Measurements from ENCODE around the gene ASPDH. TPM values are rescaled to one million over a fixed set of nuclear protein-coding genes. Genes with fewer than 3 reads are reported as not detected.

The ASPDH gene
- total RNA-seq, 1 experiment from 2014 or later, result not detected

DNA sequence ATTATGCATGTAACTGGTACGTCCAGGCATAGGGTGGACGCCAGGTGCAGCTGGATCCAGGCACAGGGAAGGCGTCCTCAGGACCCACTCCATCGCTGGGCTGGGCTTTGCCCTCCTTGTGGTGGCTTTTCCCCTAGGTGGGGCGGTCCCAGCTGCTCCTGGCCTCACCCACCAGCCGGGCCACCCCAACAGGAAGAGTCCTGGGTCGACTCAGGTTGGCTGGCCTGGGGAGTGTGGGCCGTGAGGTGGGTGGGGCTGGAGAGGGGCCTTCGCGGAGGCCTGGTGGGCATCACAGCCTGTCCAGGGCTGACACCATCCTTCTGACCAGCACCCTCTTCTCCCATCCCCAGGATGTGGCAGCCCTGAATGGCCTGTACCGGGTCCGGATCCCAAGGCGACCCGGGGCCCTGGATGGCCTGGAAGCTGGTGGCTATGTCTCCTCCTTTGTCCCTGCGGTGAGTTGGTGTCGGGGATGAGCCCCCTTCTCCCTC is 33.9 kb downstream of the ASPDH start:
- DNase-seq (ENCODE audit: low read depth, low spot score), result no peak
- CTCF ChIA-PET, result interaction anchor here (1.8 to 2.3 kb wide), 3 partner anchors 14 to 122 kb away, joined by 6 to 13 read pairs (median 10); no protein-coding TSS in a partner anchor
- TF ChIP-seq, protein P1, sequence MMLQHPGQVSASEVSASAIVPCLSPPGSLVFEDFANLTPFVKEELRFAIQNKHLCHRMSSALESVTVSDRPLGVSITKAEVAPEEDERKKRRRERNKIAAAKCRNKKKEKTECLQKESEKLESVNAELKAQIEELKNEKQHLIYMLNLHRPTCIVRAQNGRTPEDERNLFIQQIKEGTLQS (IDR thresholded peaks at IDR 0.05), result no peak
- no peak for TF ChIP-seq EGR1 (IDR thresholded peaks at IDR 0.05; ENCODE audit: low read depth)
- no peak for TF ChIP-seq ZFX (IDR thresholded peaks at IDR 0.05)
- TF ChIP-seq FOSL1 (IDR thresholded peaks at IDR 0.05; ENCODE audit: low read depth), result no peak
- no peak for TF ChIP-seq CBX3 (IDR thresholded peaks at IDR 0.05; ENCODE audit: low read depth)
- TF ChIP-seq EZH2phosphoT487 (IDR thresholded peaks at IDR 0.05; ENCODE audit: borderline replicate concordance), result no peak
- no peak for TF ChIP-seq JUND (IDR thresholded peaks at IDR 0.05)
- intact Hi-C loops (cut with micrococcal nuclease), result loop anchor here (1.0 kb wide), 1 partner anchor 112 kb away; no protein-coding TSS in a partner anchor
- Histone ChIP-seq H4K20me1 (ENCODE audit: insufficient read depth) (no peaks in the 10 kb centered on the region), H3K9me3 (ENCODE audit: control insufficient read depth in 1 of 2, insufficient read depth in 1 of 2, low read depth in 1 of 2, low read length in 2 of 2) (no peaks in the 10 kb centered on the region), H3K27me3 (ENCODE audit: insufficient read depth, low read length) (no peaks in the 10 kb centered on the region), H3K36me3 (ENCODE audit: control insufficient read depth in 1 of 2, insufficient read depth in 2 of 2, low read length in 2 of 2) (peaks cover 18 to 36% of the 10 kb centered on the region in 2 experiments; a peak in 3 of 4 replicates), H3K4me2 (ENCODE audit: low read length) (no peak overlapping the region), H3K79me2 (ENCODE audit: insufficient read depth, low read length) (peaks cover 38% of the 10 kb centered on the region), H3K27ac (ENCODE audit: low read depth, low read length) (no peak overlapping the region; the same call in 1 of the 2 replicates), H3K9me2 (ENCODE audit: insufficient read depth) (no peaks in the 10 kb centered on the region), H2AFZ (ENCODE audit: low read depth, low read length, poor library complexity, severe bottlenecking) (no peak overlapping the region), H3K4me1 (ENCODE audit: control insufficient read depth in 1 of 2, insufficient read depth in 2 of 2, low read length in 2 of 2) (peaks cover 9 to 21% of the 10 kb centered on the region in 2 experiments; a peak in 3 of 4 replicates), H3K9ac (ENCODE audit: low read length) (no peak overlapping the region), H3K4me3 (replicated peaks in 1 of 2; ENCODE audit: low read depth in 1 of 2, low read length in 2 of 2) (no peak overlapping the region)
- no peak for ATAC-seq
- RAD21 ChIA-PET (ENCODE audit: low non-redundant PET in 1 of 2, low total read pairs in 2 of 2, uncharacterized antibody in 2 of 2, unreplicated experiment in 2 of 2), result no interaction called here
- POLR2A ChIA-PET, result no interaction called here
- BruUV-seq (replicated peaks), result no TSS peak

- intact Hi-C loops (cut with micrococcal nuclease), result loop anchor here (1.0 kb wide), 1 partner anchor 111 kb away; no protein-coding TSS in a partner anchor
- Histone ChIP-seq H3K9me3 (ENCODE audit: control insufficient read depth in 1 of 2, insufficient read depth in 1 of 2, low read depth in 1 of 2, low read length in 2 of 2) (no peaks in the 10 kb centered on the region), H2AFZ (ENCODE audit: low read depth, low read length, poor library complexity, severe bottlenecking) (no peak overlapping the region), H3K27me3 (ENCODE audit: insufficient read depth, low read length) (no peaks in the 10 kb centered on the region), H3K27ac (ENCODE audit: low read depth, low read length) (no peak overlapping the region), H3K79me2 (ENCODE audit: insufficient read depth, low read length) (peaks cover 38% of the 10 kb centered on the region), H3K4me3 (replicated peaks in 1 of 2; ENCODE audit: low read depth in 1 of 2, low read length in 2 of 2) (no peak overlapping the region), H4K20me1 (ENCODE audit: insufficient read depth) (no peaks in the 10 kb centered on the region), H3K9ac (ENCODE audit: low read length) (no peak overlapping the region), H3K9me2 (ENCODE audit: insufficient read depth) (no peaks in the 10 kb centered on the region), H3K4me1 (ENCODE audit: control insufficient read depth in 1 of 2, insufficient read depth in 2 of 2, low read length in 2 of 2) (peaks cover 9 to 21% of the 10 kb centered on the region in 2 experiments; a peak in 3 of 4 replicates), H3K36me3 (ENCODE audit: control insufficient read depth in 1 of 2, insufficient read depth in 2 of 2, low read length in 2 of 2) (peaks cover 18 to 36% of the 10 kb centered on the region in 2 experiments; a peak in 3 of 4 replicates), H3K4me2 (ENCODE audit: low read length) (no peak overlapping the region)
- ChIA-PET POLR2A (interaction anchor here (1.2 kb wide), 1 partner anchor 111 kb away, joined by 3 read pairs; no protein-coding TSS in a partner anchor), RAD21 (ENCODE audit: low non-redundant PET in 1 of 2, low total read pairs in 2 of 2, uncharacterized antibody in 2 of 2, unreplicated experiment in 2 of 2) (no interaction called here), CTCF (interaction anchor here (1.8 to 2.3 kb wide), 3 partner anchors 13 to 122 kb away, joined by 6 to 13 read pairs (median 10); no protein-coding TSS in a partner anchor)
- peak; percentile 94 for TF ChIP-seq CTCF (IDR thresholded peaks at IDR 0.05 in 2 of 3, conservative IDR thresholded peaks at IDR 0.05 in 1 of 3; ENCODE audit: borderline replicate concordance in 1 of 3, insufficient read depth in 1 of 3, low read depth in 2 of 3, low read length in 2 of 3)
- TF ChIP-seq POLR2AphosphoS5 (IDR thresholded peaks at IDR 0.05; ENCODE audit: low read depth, low read length), result no peak
- no peak for TF ChIP-seq EGR1 (IDR thresholded peaks at IDR 0.05; ENCODE audit: low read depth)
- DNase-seq (ENCODE audit: low read depth, low spot score), result no peak
- peak; percentile 43 for ATAC-seq
- no TSS peak for BruUV-seq (replicated peaks)
Observed at GRCh38 chr19:50478901-50479715, 34.6 kb downstream of the ASPDH start.
